ENCODE results near the gene IFNA13.

Gene IFNA13

GRCh38 chr9:21367957-21368356, at the start of gene IFNA13:
TSS of gene IFNA13 (minus strand) at chr9:21368057. CDS start at chr9:21368010, 47 bp downstream.
- Histone ChIP-seq H3K4me3 (ENCODE audit: low read depth in 1 of 2, low read length in 2 of 2) (no peak within 1 kb of the TSS), H3K4me1 (ENCODE audit: control insufficient read depth in 1 of 2, insufficient read depth in 2 of 2, low read length in 2 of 2) (no peaks in the 10 kb centered on the region), H3K9ac (ENCODE audit: low read depth in 1 of 2, low read length in 2 of 2) (no peak within 1 kb of the TSS), H3K27me3 (ENCODE audit: control insufficient read depth in 1 of 2, insufficient read depth in 2 of 2, low read length in 2 of 2) (no peaks in the 10 kb centered on the region), H3K27ac (ENCODE audit: low read depth, low read length) (no peak within 1 kb of the TSS), H3K9me3 (ENCODE audit: control insufficient read depth in 1 of 2, low read length in 2 of 2) (no peaks in the 10 kb centered on the region), H3K36me3 (ENCODE audit: control insufficient read depth in 1 of 2, insufficient read depth in 2 of 2, low read length in 2 of 2) (no peaks in the 10 kb centered on the region)

GRCh38 chr9:21415493-21416267, 47.8 kb upstream of the IFNA13 start:
- no peak overlapping the region for H3K9ac ChIP-seq (ENCODE audit: low read depth in 1 of 2, low read length in 2 of 2)
- no peak overlapping the region for H3K27ac ChIP-seq (ENCODE audit: low read depth, low read length)
- H3K36me3 ChIP-seq (ENCODE audit: control insufficient read depth in 1 of 2, insufficient read depth in 2 of 2, low read length in 2 of 2) = no peaks in the 10 kb centered on the region
- H3K9me3 ChIP-seq (ENCODE audit: control insufficient read depth in 1 of 2, low read length in 2 of 2) = no peaks in the 10 kb centered on the region
- peaks cover 0 to 3% of the 10 kb centered on the region in 2 donors for H3K4me1 ChIP-seq (ENCODE audit: control insufficient read depth in 1 of 2, insufficient read depth in 2 of 2, low read length in 2 of 2)
- H3K4me3 ChIP-seq (ENCODE audit: low read depth in 1 of 2, low read length in 2 of 2) = no peak overlapping the region
- H3K27me3 ChIP-seq (ENCODE audit: control insufficient read depth in 1 of 2, insufficient read depth in 2 of 2, low read length in 2 of 2) = peaks cover 3 to 4% of the 10 kb centered on the region in 2 donors

- no peaks in the 10 kb centered on the region for H3K9me3 ChIP-seq (ENCODE audit: control insufficient read depth in 1 of 2, low read length in 2 of 2)
- no peak overlapping the region for H3K9ac ChIP-seq (ENCODE audit: low read depth in 1 of 2, low read length in 2 of 2)
- H3K27me3 ChIP-seq (ENCODE audit: control insufficient read depth in 1 of 2, insufficient read depth in 2 of 2, low read length in 2 of 2) = peaks cover 3 to 4% of the 10 kb centered on the region in 2 donors
- H3K36me3 ChIP-seq (ENCODE audit: control insufficient read depth in 1 of 2, insufficient read depth in 2 of 2, low read length in 2 of 2) = no peaks in the 10 kb centered on the region
- H3K27ac ChIP-seq (ENCODE audit: low read depth, low read length) = no peak overlapping the region
- no peak overlapping the region for H3K4me3 ChIP-seq (ENCODE audit: low read depth in 1 of 2, low read length in 2 of 2)
- peaks cover 0 to 3% of the 10 kb centered on the region in 2 donors for H3K4me1 ChIP-seq (ENCODE audit: control insufficient read depth in 1 of 2, insufficient read depth in 2 of 2, low read length in 2 of 2)
These were observed 46.5 kb upstream of the IFNA13 start for GRCh38 chr9:21414220-21414940.

- H3K4me3 ChIP-seq (ENCODE audit: low read depth in 1 of 2, low read length in 2 of 2) = no peak overlapping the region
- no peak overlapping the region for H3K27ac ChIP-seq (ENCODE audit: low read depth, low read length)
- H3K4me1 ChIP-seq (ENCODE audit: control insufficient read depth in 1 of 2, insufficient read depth in 2 of 2, low read length in 2 of 2) = peaks cover 0 to 3% of the 10 kb centered on the region in 2 donors
- no peaks in the 10 kb centered on the region for H3K9me3 ChIP-seq (ENCODE audit: control insufficient read depth in 1 of 2, low read length in 2 of 2)
- H3K27me3 ChIP-seq (ENCODE audit: control insufficient read depth in 1 of 2, insufficient read depth in 2 of 2, low read length in 2 of 2) = peaks cover 3 to 4% of the 10 kb centered on the region in 2 donors
- H3K36me3 ChIP-seq (ENCODE audit: control insufficient read depth in 1 of 2, insufficient read depth in 2 of 2, low read length in 2 of 2) = no peaks in the 10 kb centered on the region
- no peak overlapping the region for H3K9ac ChIP-seq (ENCODE audit: low read depth in 1 of 2, low read length in 2 of 2)
These were observed 45.8 kb upstream of the IFNA13 start for GRCh38 chr9:21413624-21414023.

GRCh38 chr9:21413151-21413550, 45.3 kb upstream of the IFNA13 start:
- H3K36me3 ChIP-seq (ENCODE audit: control insufficient read depth in 1 of 2, insufficient read depth in 2 of 2, low read length in 2 of 2) = no peaks in the 10 kb centered on the region
- peaks cover 3 to 4% of the 10 kb centered on the region in 2 donors for H3K27me3 ChIP-seq (ENCODE audit: control insufficient read depth in 1 of 2, insufficient read depth in 2 of 2, low read length in 2 of 2)
- H3K27ac ChIP-seq (ENCODE audit: low read depth, low read length) = no peak overlapping the region
- H3K4me1 ChIP-seq (ENCODE audit: control insufficient read depth in 1 of 2, insufficient read depth in 2 of 2, low read length in 2 of 2) = peaks cover 0 to 3% of the 10 kb centered on the region in 2 donors
- no peak overlapping the region for H3K4me3 ChIP-seq (ENCODE audit: low read depth in 1 of 2, low read length in 2 of 2)
- no peaks in the 10 kb centered on the region for H3K9me3 ChIP-seq (ENCODE audit: control insufficient read depth in 1 of 2, low read length in 2 of 2)
- no peak overlapping the region for H3K9ac ChIP-seq (ENCODE audit: low read depth in 1 of 2, low read length in 2 of 2)

- Histone ChIP-seq H3K9ac (ENCODE audit: low read depth in 1 of 2, low read length in 2 of 2) (no peak overlapping the region), H3K4me3 (ENCODE audit: low read depth in 1 of 2, low read length in 2 of 2) (no peak overlapping the region), H3K9me3 (ENCODE audit: control insufficient read depth in 1 of 2, low read length in 2 of 2) (no peaks in the 10 kb centered on the region), H3K4me1 (ENCODE audit: control insufficient read depth in 1 of 2, insufficient read depth in 2 of 2, low read length in 2 of 2) (peaks cover 0 to 3% of the 10 kb centered on the region in 2 donors), H3K27ac (ENCODE audit: low read depth, low read length) (no peak overlapping the region), H3K36me3 (ENCODE audit: control insufficient read depth in 1 of 2, insufficient read depth in 2 of 2, low read length in 2 of 2) (no peaks in the 10 kb centered on the region), H3K27me3 (ENCODE audit: control insufficient read depth in 1 of 2, insufficient read depth in 2 of 2, low read length in 2 of 2) (peaks cover 3 to 4% of the 10 kb centered on the region in 2 donors)
These were observed 44.2 kb upstream of the IFNA13 start for GRCh38 chr9:21412107-21412506.

- H3K27ac ChIP-seq (ENCODE audit: low read depth, low read length) = no peak within 1 kb of the TSS
These were observed 41.0 kb upstream of the IFNA13 start, which contains the start of gene IFNA8 for GRCh38 chr9:21408817-21409216. TSS of gene IFNA8 (plus strand) at chr9:21409117. CDS start at chr9:21409177, 60 bp downstream.

GRCh38 chr9:21404146-21404545, 36.3 kb upstream of the IFNA13 start:
- Histone ChIP-seq H3K9ac (ENCODE audit: low read depth in 1 of 2, low read length in 2 of 2) (no peak overlapping the region), H3K9me3 (ENCODE audit: control insufficient read depth in 1 of 2, low read length in 2 of 2) (no peaks in the 10 kb centered on the region), H3K27me3 (ENCODE audit: control insufficient read depth in 1 of 2, insufficient read depth in 2 of 2, low read length in 2 of 2) (peaks cover 18 to 21% of the 10 kb centered on the region in 2 donors), H3K4me1 (ENCODE audit: control insufficient read depth in 1 of 2, insufficient read depth in 2 of 2, low read length in 2 of 2) (peaks cover 6 to 8% of the 10 kb centered on the region in 2 donors), H3K36me3 (ENCODE audit: control insufficient read depth in 1 of 2, insufficient read depth in 2 of 2, low read length in 2 of 2) (no peaks in the 10 kb centered on the region), H3K4me3 (ENCODE audit: low read depth in 1 of 2, low read length in 2 of 2) (no peak overlapping the region), H3K27ac (ENCODE audit: low read depth, low read length) (no peak overlapping the region)

More at GRCh38 chr9:21408817-21409216, 41.0 kb upstream of the IFNA13 start, which contains the start of gene IFNA8:
- Histone ChIP-seq H3K9ac (ENCODE audit: low read depth in 1 of 2, low read length in 2 of 2) (no peak within 1 kb of the TSS), H3K4me3 (ENCODE audit: low read depth in 1 of 2, low read length in 2 of 2) (no peak within 1 kb of the TSS), H3K27me3 (ENCODE audit: control insufficient read depth in 1 of 2, insufficient read depth in 2 of 2, low read length in 2 of 2) (peaks cover 6 to 8% of the 10 kb centered on the region in 2 donors), H3K4me1 (ENCODE audit: control insufficient read depth in 1 of 2, insufficient read depth in 2 of 2, low read length in 2 of 2) (no peaks in the 10 kb centered on the region), H3K36me3 (ENCODE audit: control insufficient read depth in 1 of 2, insufficient read depth in 2 of 2, low read length in 2 of 2) (no peaks in the 10 kb centered on the region), H3K9me3 (ENCODE audit: control insufficient read depth in 1 of 2, low read length in 2 of 2) (no peaks in the 10 kb centered on the region)

GRCh38 chr9:21402386-21403251, 34.8 kb upstream of the IFNA13 start:
- H3K9me3 ChIP-seq (ENCODE audit: control insufficient read depth in 1 of 2, low read length in 2 of 2) = no peaks in the 10 kb centered on the region
- peaks cover 25 to 28% of the 10 kb centered on the region in 2 donors for H3K27me3 ChIP-seq (ENCODE audit: control insufficient read depth in 1 of 2, insufficient read depth in 2 of 2, low read length in 2 of 2)
- no peak overlapping the region for H3K27ac ChIP-seq (ENCODE audit: low read depth, low read length)
- H3K4me1 ChIP-seq (ENCODE audit: control insufficient read depth in 1 of 2, insufficient read depth in 2 of 2, low read length in 2 of 2) = peaks cover 6 to 8% of the 10 kb centered on the region in 2 donors
- H3K9ac ChIP-seq (ENCODE audit: low read depth in 1 of 2, low read length in 2 of 2) = no peak overlapping the region
- H3K4me3 ChIP-seq (ENCODE audit: low read depth in 1 of 2, low read length in 2 of 2) = peak overlapping the region; percentile 18 to 37
- H3K36me3 ChIP-seq (ENCODE audit: control insufficient read depth in 1 of 2, insufficient read depth in 2 of 2, low read length in 2 of 2) = no peaks in the 10 kb centered on the region
